ENCODE results near the gene MRPS27.

Gene MRPS27

GRCh38 chr5:72256536-72256935 is 63.5 kb downstream of the MRPS27 start:
- DNase-seq (ENCODE audit: low read depth in 2 of 2) = no peak

GRCh38 chr5:72255670-72256069 is 64.4 kb downstream of the MRPS27 start:
- no peak for DNase-seq (ENCODE audit: low read depth in 2 of 2)

DNA sequence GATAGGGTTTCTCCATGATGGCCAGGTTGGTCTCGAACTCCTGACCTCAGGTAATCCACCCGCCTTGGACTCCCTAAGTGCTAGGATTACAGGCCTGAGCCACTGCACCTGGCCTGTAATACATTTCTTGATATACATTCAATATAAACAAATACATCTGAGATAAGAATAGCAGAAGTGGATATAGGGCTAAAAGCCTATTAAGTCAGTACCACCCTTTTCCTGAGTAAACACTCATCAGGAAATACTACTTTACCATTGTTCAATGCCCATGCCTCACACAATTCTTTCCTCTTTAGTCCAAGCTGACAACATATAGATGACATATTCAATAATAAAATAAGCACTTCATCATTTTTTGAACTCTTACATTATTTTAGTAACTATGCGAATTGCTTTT is 64.8 kb downstream of the MRPS27 start:
- DNase-seq (ENCODE audit: low read depth in 2 of 2) = no peak

DNA sequence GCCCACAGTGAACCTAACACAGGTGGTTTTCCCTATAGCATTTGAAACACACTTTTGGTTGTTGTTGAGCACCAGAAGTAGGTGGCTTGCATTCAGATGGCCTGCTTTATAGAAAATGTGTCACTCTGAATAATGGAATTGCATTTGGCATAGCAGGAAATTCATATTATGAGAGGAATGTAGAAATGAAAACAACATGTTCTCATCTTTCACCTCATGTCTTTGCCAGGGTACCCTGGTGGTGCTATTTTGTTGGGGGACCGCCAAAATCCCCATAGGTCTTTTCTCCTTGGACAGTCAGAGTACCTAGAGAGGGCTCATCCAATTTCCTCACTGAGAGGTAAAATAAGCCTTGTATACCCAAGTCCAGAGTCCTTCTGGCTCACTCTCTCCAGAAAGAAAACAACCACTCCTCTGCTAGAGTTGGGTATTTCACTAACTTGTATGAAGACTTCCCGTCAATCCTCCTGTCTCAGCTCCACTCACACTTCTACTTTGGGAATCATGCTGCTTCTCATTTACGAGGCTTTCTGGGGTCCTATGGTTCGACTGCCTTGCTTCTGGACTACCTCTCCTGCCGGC is 67.4 kb downstream of the MRPS27 start:
- DNase-seq (ENCODE audit: low read depth in 2 of 2) = no peak

GRCh38 chr5:72252008-72252407 is 68.0 kb downstream of the MRPS27 start:
- DNase-seq (ENCODE audit: low read depth in 2 of 2) = no peak

- DNase-seq (ENCODE audit: low read depth in 2 of 2) = no peak
Observed at GRCh38 chr5:72251386-72251785, 68.7 kb downstream of the MRPS27 start.

DNA sequence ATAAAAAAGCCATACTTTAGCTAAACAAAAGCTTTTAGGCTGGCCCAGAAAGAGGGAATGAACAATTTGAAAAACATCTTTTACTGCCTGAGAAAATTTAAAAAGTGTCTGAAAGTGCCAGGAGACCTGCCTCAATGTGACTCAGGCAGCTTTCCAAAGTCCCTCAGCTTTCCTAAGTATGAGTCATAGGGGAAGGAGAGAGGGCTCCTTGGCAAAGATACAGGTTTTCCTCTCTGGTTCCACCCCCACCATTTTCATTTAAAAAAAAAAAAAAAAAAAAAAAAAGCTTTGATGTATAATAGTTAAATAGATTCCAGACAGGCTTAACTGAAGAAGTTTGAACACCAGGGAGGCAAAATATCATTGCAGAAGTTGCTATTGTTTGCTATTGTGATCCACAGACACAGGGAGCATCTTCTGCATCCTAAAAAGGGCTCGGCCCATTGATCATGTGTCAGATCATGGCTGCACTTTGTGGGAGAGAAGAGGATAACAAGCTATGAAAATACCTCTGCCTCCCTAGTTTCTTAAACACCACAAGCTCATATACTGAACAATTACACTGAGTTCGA is 71.5 kb downstream of the MRPS27 start:
- no peak for DNase-seq (ENCODE audit: low read depth in 2 of 2)

DNA sequence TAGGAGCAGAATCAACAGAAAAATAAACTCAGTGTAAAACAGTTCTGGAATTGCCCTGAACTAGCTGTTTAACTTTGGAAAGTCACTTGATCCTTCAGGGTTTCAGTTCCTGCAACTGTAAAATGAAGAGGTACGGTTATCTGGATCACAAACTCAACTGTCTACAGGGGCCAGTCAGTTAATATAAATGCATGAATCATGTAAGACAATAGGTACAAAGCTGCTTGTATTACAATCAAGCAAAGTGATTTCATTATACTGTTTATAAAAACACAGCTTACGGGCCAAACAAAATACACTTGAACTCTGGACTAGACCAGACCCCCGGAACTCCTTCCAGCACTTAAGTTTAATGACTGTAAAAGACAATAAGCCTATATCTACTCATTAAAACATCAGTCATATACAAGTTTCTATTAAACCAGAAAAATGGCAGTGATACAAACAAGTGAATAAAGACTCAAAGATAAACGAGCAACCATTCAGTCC is 73.0 kb downstream of the MRPS27 start:
- DNase-seq (ENCODE audit: low read depth in 2 of 2) = no peak

DNA sequence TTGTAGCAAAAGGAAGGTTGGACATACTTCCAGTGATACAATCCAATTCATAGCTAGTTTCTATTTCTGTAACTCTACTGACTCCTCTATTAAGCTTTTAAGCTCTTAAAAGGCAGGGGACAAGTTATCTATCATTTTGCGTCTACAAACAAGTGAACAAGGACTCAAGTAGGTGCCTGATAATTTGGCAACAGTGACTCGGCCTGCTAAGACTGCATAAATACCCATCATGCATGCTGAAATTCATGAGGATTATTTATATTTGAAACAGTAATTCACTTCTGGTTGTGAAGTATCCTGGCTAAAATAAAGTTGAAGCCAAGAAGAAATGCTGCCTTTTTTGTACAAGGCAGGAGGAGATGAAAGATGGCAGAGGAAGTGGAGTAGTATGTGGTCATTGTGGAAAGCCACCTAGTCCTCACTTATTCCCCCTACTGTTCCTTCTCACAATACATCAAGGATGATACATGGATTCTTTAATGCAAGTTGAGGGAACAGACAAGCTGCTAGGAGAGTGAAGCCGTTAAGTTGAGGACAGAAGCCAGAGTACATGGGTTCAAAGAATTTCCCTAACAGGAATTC is 74.0 kb downstream of the MRPS27 start:
- no peak for DNase-seq (ENCODE audit: low read depth in 2 of 2)

DNA sequence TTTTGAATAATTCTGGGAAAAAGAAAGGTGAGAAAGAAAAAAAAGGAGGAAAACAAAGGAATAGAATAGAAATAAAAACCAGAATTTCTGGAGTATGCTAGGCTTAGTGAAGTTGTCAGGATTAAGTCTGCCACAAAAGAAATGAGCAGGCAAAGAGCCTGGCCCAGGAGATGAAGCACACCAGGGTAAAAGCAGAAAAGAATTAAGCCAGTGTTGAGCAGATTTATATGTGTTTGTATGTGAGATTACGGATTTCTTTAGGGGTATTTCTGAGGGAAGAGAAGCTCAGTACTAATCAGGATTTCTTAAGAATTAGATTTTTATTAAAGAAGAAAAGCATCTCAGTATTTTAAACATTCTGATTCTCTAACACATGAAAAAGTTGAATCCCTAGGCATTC is 74.5 kb downstream of the MRPS27 start:
- no peak for DNase-seq (ENCODE audit: low read depth in 2 of 2)

- no peak for DNase-seq (ENCODE audit: low read depth in 2 of 2)
Observed at GRCh38 chr5:72244862-72245371, 75.1 kb downstream of the MRPS27 start.

GRCh38 chr5:72243706-72244105 is 76.3 kb downstream of the MRPS27 start:
- no peak for DNase-seq (ENCODE audit: low read depth in 2 of 2)

- DNase-seq (ENCODE audit: low read depth in 2 of 2) = no peak
Observed at GRCh38 chr5:72242796-72243475, 77.1 kb downstream of the MRPS27 start.

DNA sequence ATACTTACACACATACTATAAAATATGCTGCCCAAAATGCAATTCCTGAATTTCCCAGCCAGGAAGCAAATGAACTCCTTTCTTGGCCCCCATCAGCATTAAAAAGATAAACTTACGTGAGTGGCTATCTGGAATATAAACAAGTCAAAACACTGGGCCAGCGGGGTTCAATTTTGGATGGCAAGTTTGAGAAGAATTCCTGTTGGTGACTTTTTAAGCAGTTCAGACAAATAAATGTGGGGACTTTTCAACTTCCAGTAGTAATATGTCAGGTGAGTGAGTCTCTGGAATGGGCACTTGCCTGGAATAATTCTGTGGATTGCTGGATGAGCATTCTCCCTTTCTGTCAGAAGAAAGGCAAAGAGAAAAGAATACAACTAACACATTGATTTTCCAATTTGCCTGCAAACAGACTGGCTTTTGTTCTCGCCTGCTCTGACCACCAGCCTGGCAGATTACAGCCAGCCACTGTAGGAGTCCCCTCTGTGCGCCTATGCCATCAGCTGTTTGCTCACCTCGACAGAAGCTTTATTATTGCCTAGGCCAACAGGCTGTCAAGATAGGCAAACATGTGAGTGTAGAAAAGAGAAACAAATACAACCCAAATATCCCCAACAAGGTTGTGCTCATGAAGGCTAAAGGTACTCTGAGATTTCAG is 78.6 kb downstream of the MRPS27 start:
- DNase-seq (ENCODE audit: low read depth in 2 of 2) = no peak

- DNase-seq (ENCODE audit: low read depth in 2 of 2) = no peak
Observed at GRCh38 chr5:72238712-72239445, 81.2 kb downstream of the MRPS27 start.

GRCh38 chr5:72237879-72238278 is 82.2 kb downstream of the MRPS27 start:
- no peak for DNase-seq (ENCODE audit: low read depth in 2 of 2)

DNA sequence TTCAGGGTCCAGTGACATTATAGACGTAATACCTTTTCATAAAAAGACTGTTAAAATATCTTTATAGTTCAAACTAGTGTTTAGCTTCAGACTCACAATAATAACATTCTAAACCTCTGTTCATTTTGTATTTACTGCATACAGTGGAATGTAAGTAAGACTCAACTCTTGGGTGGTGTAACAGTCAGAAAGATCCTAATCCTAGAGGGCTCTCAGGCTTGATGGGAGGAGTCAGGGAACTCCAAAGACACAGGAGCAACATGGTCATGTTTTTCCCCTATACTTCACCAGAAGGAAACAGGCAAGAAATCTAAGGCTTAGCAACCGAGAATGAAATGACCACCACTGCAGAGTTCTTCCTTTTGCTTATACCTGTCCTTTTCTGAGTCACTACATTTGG is 82.6 kb downstream of the MRPS27 start:
- DNase-seq (ENCODE audit: low read depth in 2 of 2) = no peak

DNA sequence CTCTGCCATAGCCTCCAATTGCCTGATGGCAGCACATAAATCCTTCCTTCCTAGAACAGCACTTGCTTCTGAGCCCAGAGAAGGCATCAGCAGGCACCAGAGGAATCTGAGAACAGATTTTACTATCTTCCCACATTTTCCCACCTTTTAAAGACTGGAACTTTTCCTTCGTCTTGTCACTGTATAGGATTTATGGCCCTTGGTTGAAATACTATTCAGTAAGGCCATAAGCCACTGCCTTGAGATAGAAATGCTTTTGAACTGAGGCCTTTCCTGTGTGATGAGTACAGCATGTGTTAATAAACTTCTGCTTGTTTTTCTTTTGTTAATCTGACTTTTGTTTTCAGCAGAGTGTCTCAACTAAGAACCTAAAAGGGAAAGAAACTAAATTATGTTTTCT is 84.3 kb downstream of the MRPS27 start:
- DNase-seq (ENCODE audit: low read depth in 2 of 2) = no peak

DNA sequence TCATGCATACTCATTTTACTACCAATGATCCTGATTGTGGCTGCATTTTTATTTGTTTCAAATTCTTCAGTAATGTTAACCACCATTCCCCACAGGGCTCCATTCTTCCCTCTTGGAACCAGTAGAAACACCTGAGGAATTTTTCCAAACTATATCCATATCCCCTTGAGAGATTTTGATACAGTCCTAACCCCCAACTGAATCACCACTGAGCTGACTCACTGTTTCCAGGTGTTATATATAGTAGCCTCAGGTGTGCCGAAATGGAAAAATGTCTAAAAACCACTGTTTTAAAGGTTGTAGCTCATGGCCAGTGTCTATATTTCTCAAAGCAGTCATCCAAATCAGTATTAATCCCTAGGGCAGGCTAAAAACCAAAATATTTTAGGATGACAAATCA is 85.2 kb downstream of the MRPS27 start:
- DNase-seq (ENCODE audit: low read depth in 2 of 2) = no peak

GRCh38 chr5:72234265-72234700 is 85.8 kb downstream of the MRPS27 start:
- no peak for DNase-seq (ENCODE audit: low read depth in 2 of 2)

GRCh38 chr5:72233835-72234234 is 86.2 kb downstream of the MRPS27 start:
- no peak for DNase-seq (ENCODE audit: low read depth in 2 of 2)

DNA sequence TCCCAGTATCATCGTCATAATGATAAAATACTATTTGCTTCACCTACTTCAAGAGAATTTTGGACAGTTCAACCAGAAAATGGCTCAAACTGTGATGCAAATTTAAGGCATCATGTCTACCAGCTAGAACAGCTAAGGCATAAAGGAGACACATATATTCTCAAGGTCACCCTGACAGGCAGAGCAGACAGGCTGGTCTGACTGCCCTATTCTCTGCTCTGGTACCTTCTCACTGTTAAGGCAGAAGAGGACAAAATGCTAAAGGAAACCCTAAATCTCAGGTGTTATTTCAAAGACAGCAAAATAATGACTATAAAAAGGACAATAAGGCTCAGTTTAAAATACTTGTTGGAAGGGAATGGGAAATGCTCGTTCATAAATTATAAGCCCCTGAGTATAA is 87.2 kb downstream of the MRPS27 start:
- no peak for DNase-seq (ENCODE audit: low read depth in 2 of 2)
